ENCODE measurements around the gene PATE2. TPM values are rescaled to one million over a fixed set of nuclear protein-coding genes. Genes with fewer than 3 reads are reported as not detected.

The PATE2 gene
- total RNA-seq, 1 donor from 2014 or later = not detected

DNA sequence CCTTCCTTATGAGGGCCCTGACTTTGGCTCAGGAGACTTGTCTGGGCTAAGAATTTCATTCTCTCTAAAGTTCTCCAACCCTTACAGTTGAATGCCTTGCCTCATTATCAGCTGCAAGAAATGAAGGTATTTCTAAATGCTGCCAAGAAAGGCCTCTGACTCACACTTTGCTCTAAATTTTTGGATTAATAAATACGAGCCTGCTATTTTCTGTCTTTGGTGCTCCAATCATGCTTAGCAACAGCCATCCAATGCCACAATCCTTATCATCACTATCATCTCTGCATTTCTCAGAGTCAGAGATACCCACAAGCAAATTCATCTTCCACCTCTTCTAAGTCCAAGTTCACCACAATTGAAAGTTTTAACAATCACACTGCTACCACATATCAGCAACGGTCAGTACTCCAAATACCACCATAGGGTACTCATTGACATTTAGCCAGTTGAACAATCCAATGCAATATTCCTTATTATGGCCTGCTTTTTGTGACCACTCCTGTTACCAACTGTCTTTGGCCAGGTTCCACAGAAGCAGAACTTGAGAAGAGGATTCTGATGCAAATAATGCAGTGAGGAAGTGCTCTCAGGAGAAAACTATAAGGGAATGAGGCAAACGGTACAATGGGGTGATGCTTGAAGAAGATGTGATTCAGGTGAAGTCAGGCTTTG, 5.7 kb downstream of the PATE2 start:
- no peak overlapping the region for H3K9ac ChIP-seq (ENCODE audit: low read depth in 1 of 3, low read length in 3 of 3)
- H3K27ac ChIP-seq (ENCODE audit: low read depth, low read length) = no peak overlapping the region
- H3K4me1 ChIP-seq (ENCODE audit: control insufficient read depth in 3 of 3, insufficient read depth in 3 of 3, low read length in 3 of 3) = no peaks in the 10 kb centered on the region
- no peaks in the 10 kb centered on the region for H3K36me3 ChIP-seq (ENCODE audit: control insufficient read depth in 3 of 3, insufficient read depth in 3 of 3, low read length in 3 of 3)
- peaks cover 0 to 3% (median 0%) of the 10 kb centered on the region in 3 donors for H3K27me3 ChIP-seq (ENCODE audit: control insufficient read depth in 3 of 3, insufficient read depth in 3 of 3, low read length in 3 of 3)
- H3K9me3 ChIP-seq (ENCODE audit: control insufficient read depth in 3 of 3, low read length in 3 of 3) = no peaks in the 10 kb centered on the region
- no peak overlapping the region for H3K4me3 ChIP-seq (ENCODE audit: low read length in 3 of 3)

DNA sequence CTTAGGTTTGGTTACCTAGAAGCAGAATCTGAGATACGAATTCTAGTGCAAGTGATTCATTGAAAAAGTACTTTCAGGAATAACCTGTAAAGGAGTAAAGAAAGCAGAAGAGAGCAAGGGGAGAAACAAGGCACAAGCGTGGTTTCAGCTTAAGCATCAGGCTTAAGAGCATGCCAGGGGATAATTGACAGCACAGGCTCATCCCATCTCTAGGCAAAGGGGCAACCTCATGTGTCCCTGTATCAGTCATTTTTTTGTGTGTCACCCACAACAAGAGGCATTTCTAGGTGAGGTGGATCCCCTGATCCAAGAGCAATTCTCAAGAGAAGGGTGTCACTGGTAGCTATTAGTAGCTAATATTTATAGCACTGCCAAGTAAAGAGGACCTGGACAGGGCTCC, 8.0 kb downstream of the PATE2 start:
- Histone ChIP-seq H3K27me3 (ENCODE audit: control insufficient read depth in 3 of 3, insufficient read depth in 3 of 3, low read length in 3 of 3) (peaks cover 0 to 3% (median 0%) of the 10 kb centered on the region in 3 donors), H3K36me3 (ENCODE audit: control insufficient read depth in 3 of 3, insufficient read depth in 3 of 3, low read length in 3 of 3) (no peaks in the 10 kb centered on the region), H3K9me3 (ENCODE audit: control insufficient read depth in 3 of 3, low read length in 3 of 3) (no peaks in the 10 kb centered on the region), H3K27ac (ENCODE audit: low read depth, low read length) (no peak overlapping the region), H3K9ac (ENCODE audit: low read depth in 1 of 3, low read length in 3 of 3) (no peak overlapping the region), H3K4me3 (ENCODE audit: low read length in 3 of 3) (no peak overlapping the region), H3K4me1 (ENCODE audit: control insufficient read depth in 3 of 3, insufficient read depth in 3 of 3, low read length in 3 of 3) (no peaks in the 10 kb centered on the region)

DNA sequence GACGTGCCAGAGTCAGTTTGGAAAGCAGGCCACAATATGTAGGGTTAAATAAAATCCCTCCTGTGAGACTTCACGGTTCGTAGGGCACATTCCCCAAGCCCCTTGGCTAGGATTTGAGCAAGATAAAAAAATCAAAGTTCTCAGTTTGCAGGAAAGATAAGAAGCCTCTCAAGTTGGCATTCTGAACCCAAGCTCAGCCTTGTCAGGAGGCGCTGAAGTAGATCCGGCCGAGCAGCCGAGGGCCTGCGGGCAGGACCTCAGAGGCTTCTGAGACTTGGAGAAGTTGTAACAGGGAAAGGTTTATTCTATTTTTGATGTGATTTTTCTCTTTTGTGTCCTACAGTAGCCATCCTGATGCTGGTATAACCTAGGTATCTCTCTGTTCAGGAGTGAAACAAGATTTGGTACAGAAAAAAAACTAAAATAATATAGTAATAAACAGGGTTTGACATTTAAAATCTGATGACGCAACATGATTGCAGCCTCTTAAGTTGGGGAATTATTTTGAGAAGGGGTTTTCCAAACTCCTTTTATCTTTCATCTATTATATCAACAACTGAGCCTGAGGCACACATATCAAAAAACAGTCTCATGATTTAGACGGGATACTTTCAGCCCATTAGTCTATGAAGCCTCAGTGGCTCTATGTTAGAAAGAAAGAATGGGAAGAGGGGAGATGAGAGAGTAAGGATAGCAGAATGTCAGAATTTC, 10.1 kb downstream of the PATE2 start:
- H3K27me3 ChIP-seq (ENCODE audit: control insufficient read depth in 3 of 3, insufficient read depth in 3 of 3, low read length in 3 of 3) = peaks cover 0 to 3% (median 0%) of the 10 kb centered on the region in 3 donors
- H3K9me3 ChIP-seq (ENCODE audit: control insufficient read depth in 3 of 3, low read length in 3 of 3) = no peaks in the 10 kb centered on the region
- H3K4me1 ChIP-seq (ENCODE audit: control insufficient read depth in 3 of 3, insufficient read depth in 3 of 3, low read length in 3 of 3) = no peaks in the 10 kb centered on the region
- H3K27ac ChIP-seq (ENCODE audit: low read depth, low read length) = no peak overlapping the region
- no peaks in the 10 kb centered on the region for H3K36me3 ChIP-seq (ENCODE audit: control insufficient read depth in 3 of 3, insufficient read depth in 3 of 3, low read length in 3 of 3)
- H3K9ac ChIP-seq (ENCODE audit: low read depth in 1 of 3, low read length in 3 of 3) = no peak overlapping the region
- H3K4me3 ChIP-seq (ENCODE audit: low read length in 3 of 3) = no peak overlapping the region

DNA sequence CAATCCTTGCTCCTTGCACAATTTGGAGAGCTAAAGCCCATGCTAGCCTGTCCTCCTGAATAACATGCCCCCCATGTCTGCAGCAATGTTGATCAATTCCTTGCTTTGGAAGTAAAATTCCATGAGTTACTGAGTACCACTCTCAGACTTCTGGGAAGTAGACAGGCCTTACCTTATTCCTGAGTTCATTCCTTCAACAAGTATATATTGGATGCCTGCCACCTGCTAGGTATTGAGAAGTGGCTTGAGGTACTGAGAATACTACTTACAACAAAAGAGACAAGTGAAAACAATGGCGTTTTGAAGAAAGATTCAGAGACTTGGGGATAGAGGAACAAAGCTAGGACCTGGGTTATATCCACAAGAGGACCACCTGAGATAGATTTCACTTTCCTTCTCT, 12.4 kb downstream of the PATE2 start:
- Histone ChIP-seq H3K4me3 (ENCODE audit: low read length in 3 of 3) (no peak overlapping the region), H3K4me1 (ENCODE audit: control insufficient read depth in 3 of 3, insufficient read depth in 3 of 3, low read length in 3 of 3) (no peaks in the 10 kb centered on the region), H3K27ac (ENCODE audit: low read depth, low read length) (no peak overlapping the region), H3K9me3 (ENCODE audit: control insufficient read depth in 3 of 3, low read length in 3 of 3) (peaks cover 0 to 2% (median 0%) of the 10 kb centered on the region in 3 donors), H3K27me3 (ENCODE audit: control insufficient read depth in 3 of 3, insufficient read depth in 3 of 3, low read length in 3 of 3) (peaks cover 0 to 3% (median 0%) of the 10 kb centered on the region in 3 donors), H3K9ac (ENCODE audit: low read depth in 1 of 3, low read length in 3 of 3) (no peak overlapping the region), H3K36me3 (ENCODE audit: control insufficient read depth in 3 of 3, insufficient read depth in 3 of 3, low read length in 3 of 3) (no peaks in the 10 kb centered on the region)

DNA sequence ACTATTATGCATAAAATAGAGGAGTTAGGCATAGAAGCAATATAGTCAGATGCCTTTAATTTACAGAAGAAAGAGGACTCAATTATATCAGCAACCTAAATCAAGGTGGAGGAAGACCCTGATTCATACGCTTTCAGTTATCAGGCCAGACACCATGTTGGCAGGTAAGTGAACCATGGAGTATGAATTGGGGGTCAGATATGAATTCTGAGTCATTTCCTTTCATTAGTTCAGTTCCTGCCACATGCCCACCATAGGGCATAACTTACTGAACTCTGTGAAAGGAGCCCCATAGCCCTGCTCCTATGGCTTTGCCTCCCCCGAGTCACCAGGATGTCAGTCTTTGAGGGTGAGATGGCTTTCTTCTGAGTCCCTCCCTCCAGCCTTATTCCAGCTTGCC, 15.1 kb downstream of the PATE2 start:
- no peak overlapping the region for H3K4me3 ChIP-seq (ENCODE audit: low read length in 3 of 3)
- H3K4me1 ChIP-seq (ENCODE audit: control insufficient read depth in 3 of 3, insufficient read depth in 3 of 3, low read length in 3 of 3) = no peaks in the 10 kb centered on the region

DNA sequence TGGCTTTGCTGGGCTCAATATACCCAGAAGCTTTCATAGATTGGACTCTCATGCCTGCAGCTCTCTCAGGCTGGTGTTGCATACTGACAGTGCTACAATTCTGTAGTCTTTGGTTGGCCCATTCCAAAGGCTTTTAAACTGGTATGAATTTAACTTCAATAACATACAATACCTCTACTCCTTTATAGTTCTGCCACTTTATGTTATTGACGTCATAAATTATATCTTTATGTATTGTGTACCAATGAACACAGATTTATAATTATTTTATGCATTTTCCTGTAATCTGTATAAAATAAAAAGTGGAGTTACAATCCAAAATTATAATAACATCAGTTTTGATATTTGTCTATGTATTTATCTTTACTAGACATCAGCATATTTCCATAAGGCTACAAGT, 16.2 kb downstream of the PATE2 start:
- H3K4me1 ChIP-seq (ENCODE audit: control insufficient read depth in 3 of 3, insufficient read depth in 3 of 3, low read length in 3 of 3) = no peaks in the 10 kb centered on the region
- peaks cover 0 to 2% (median 0%) of the 10 kb centered on the region in 3 donors for H3K9me3 ChIP-seq (ENCODE audit: control insufficient read depth in 3 of 3, low read length in 3 of 3)
- H3K4me3 ChIP-seq (ENCODE audit: low read length in 3 of 3) = no peak overlapping the region
- H3K27me3 ChIP-seq (ENCODE audit: control insufficient read depth in 3 of 3, insufficient read depth in 3 of 3, low read length in 3 of 3) = no peaks in the 10 kb centered on the region
- H3K9ac ChIP-seq (ENCODE audit: low read depth in 1 of 3, low read length in 3 of 3) = no peak overlapping the region
- no peaks in the 10 kb centered on the region for H3K36me3 ChIP-seq (ENCODE audit: control insufficient read depth in 3 of 3, insufficient read depth in 3 of 3, low read length in 3 of 3)
- H3K27ac ChIP-seq (ENCODE audit: low read depth, low read length) = no peak overlapping the region

More for the DNA sequence above, 15.1 kb downstream of the PATE2 start:
- Histone ChIP-seq H3K27me3 (ENCODE audit: control insufficient read depth in 3 of 3, insufficient read depth in 3 of 3, low read length in 3 of 3) (no peaks in the 10 kb centered on the region), H3K27ac (ENCODE audit: low read depth, low read length) (no peak overlapping the region), H3K36me3 (ENCODE audit: control insufficient read depth in 3 of 3, insufficient read depth in 3 of 3, low read length in 3 of 3) (no peaks in the 10 kb centered on the region), H3K9ac (ENCODE audit: low read depth in 1 of 3, low read length in 3 of 3) (no peak overlapping the region), H3K9me3 (ENCODE audit: control insufficient read depth in 3 of 3, low read length in 3 of 3) (peaks cover 0 to 2% (median 0%) of the 10 kb centered on the region in 3 donors)

DNA sequence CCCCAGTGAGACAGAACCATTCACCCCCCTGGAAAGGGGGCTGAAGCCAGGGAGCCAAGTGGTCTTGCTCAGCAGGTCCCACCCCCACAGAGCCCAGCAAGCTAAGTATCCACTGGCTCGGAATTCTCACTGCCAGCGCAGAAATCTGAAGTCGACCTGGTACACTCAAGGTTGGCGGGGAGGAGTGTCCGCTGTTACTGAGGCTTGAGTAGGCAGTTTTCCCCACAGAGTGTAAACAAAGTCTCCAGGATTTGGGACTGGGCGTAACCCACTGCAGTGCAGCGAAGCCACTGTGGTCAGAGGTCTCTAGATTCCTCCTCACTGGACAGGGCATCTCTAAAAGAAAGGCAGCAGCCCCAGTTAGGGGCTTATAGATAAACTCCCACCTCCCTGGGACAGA, 22.6 kb downstream of the PATE2 start:
- H3K4me1 ChIP-seq (ENCODE audit: control insufficient read depth in 3 of 3, insufficient read depth in 3 of 3, low read length in 3 of 3) = no peaks in the 10 kb centered on the region
- no peak overlapping the region for H3K4me3 ChIP-seq (ENCODE audit: low read length in 3 of 3)
- H3K9ac ChIP-seq (ENCODE audit: low read depth in 1 of 3, low read length in 3 of 3) = no peak overlapping the region
- no peaks in the 10 kb centered on the region for H3K36me3 ChIP-seq (ENCODE audit: control insufficient read depth in 3 of 3, insufficient read depth in 3 of 3, low read length in 3 of 3)
- H3K27ac ChIP-seq (ENCODE audit: low read depth, low read length) = no peak overlapping the region
- H3K27me3 ChIP-seq (ENCODE audit: control insufficient read depth in 3 of 3, insufficient read depth in 3 of 3, low read length in 3 of 3) = no peaks in the 10 kb centered on the region
- no peaks in the 10 kb centered on the region for H3K9me3 ChIP-seq (ENCODE audit: control insufficient read depth in 3 of 3, low read length in 3 of 3)

DNA sequence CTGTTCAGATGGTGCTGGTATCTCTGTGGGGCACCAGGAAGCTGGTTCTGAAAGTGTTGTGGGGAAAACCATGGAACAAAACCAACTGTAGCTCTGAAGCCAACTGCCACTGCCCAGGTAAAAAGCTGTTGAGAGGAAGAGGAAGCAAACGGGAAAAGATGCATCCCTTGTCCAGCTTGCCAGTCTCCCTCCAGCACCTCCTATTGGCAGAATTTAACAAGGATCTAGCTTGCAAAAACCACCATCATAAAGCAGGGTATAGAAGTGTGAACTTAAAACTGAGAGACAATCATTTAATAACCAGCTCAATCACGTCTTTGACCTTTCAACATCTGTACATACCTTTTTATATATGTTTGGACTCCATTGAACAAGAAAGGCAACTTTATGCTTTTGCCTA, 28.0 kb downstream of the PATE2 start:
- H3K27ac ChIP-seq (ENCODE audit: low read depth, low read length) = no peak overlapping the region
- peaks cover 0 to 3% (median 0%) of the 10 kb centered on the region in 3 donors for H3K27me3 ChIP-seq (ENCODE audit: control insufficient read depth in 3 of 3, insufficient read depth in 3 of 3, low read length in 3 of 3)
- H3K9me3 ChIP-seq (ENCODE audit: control insufficient read depth in 3 of 3, low read length in 3 of 3) = no peaks in the 10 kb centered on the region
- H3K9ac ChIP-seq (ENCODE audit: low read depth in 1 of 3, low read length in 3 of 3) = no peak overlapping the region
- H3K4me1 ChIP-seq (ENCODE audit: control insufficient read depth in 3 of 3, insufficient read depth in 3 of 3, low read length in 3 of 3) = no peaks in the 10 kb centered on the region
- no peak overlapping the region for H3K4me3 ChIP-seq (ENCODE audit: low read length in 3 of 3)
- no peaks in the 10 kb centered on the region for H3K36me3 ChIP-seq (ENCODE audit: control insufficient read depth in 3 of 3, insufficient read depth in 3 of 3, low read length in 3 of 3)

DNA sequence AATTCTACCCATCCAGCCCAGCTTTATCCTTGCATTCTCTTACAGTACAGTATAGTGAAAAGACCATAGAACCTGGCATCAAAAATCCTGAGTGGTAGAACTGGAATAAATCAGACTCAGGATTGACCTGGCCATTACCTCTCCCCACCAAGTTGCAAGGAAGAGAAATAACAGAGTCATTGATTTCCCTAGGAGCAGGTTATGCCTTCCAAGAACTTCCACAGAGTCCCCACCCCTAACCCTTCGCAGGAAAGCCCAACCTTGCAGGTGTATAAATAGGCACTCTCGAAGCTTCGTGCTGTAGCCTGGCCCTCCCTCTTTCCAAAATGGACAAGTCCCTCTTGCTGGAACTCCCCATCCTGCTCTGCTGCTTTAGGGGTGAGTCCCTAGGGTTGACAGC, 32.6 kb downstream of the PATE2 start, which contains the start of gene PATE1:
TSS of gene PATE1 (plus strand) at position 301 of the 400 bp plus-strand sequence. CDS start at position 327, 26 bp downstream.
- no peaks in the 10 kb centered on the region for H3K36me3 ChIP-seq (ENCODE audit: control insufficient read depth in 3 of 3, insufficient read depth in 3 of 3, low read length in 3 of 3)
- no peak within 1 kb of the TSS for H3K27ac ChIP-seq (ENCODE audit: low read depth, low read length)

DNA sequence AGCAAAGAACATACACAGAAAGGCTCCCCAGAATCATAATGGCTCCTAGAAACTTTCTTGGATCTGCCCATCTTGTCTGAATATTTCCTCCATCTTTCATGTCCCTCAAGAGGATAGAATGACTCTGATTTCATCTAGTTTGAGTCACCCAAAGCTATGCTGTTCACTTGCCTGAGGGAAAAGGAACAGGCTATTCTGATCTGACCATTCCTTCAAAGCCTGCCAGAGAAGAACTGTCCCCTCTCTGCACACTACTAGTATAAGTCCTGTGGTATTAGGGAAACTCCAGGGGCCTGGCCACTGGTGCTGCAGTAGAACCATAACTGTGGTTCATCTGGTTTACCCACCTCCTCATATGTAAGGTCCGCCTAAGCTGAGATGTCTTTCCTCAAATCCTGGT, 34.9 kb downstream of the PATE2 start:
- no peak overlapping the region for H3K9ac ChIP-seq (ENCODE audit: low read depth in 1 of 3, low read length in 3 of 3)
- no peaks in the 10 kb centered on the region for H3K9me3 ChIP-seq (ENCODE audit: control insufficient read depth in 3 of 3, low read length in 3 of 3)
- peaks cover 0 to 3% (median 0%) of the 10 kb centered on the region in 3 donors for H3K27me3 ChIP-seq (ENCODE audit: control insufficient read depth in 3 of 3, insufficient read depth in 3 of 3, low read length in 3 of 3)
- no peak overlapping the region for H3K4me3 ChIP-seq (ENCODE audit: low read length in 3 of 3)
- H3K4me1 ChIP-seq (ENCODE audit: control insufficient read depth in 3 of 3, insufficient read depth in 3 of 3, low read length in 3 of 3) = no peaks in the 10 kb centered on the region
- H3K36me3 ChIP-seq (ENCODE audit: control insufficient read depth in 3 of 3, insufficient read depth in 3 of 3, low read length in 3 of 3) = no peaks in the 10 kb centered on the region
- H3K27ac ChIP-seq (ENCODE audit: low read depth, low read length) = no peak overlapping the region

More for the DNA sequence above, 32.6 kb downstream of the PATE2 start, which contains the start of gene PATE1:
- Histone ChIP-seq H3K4me3 (ENCODE audit: low read length in 3 of 3) (no peak within 1 kb of the TSS), H3K9me3 (ENCODE audit: control insufficient read depth in 3 of 3, low read length in 3 of 3) (no peaks in the 10 kb centered on the region), H3K4me1 (ENCODE audit: control insufficient read depth in 3 of 3, insufficient read depth in 3 of 3, low read length in 3 of 3) (no peaks in the 10 kb centered on the region), H3K27me3 (ENCODE audit: control insufficient read depth in 3 of 3, insufficient read depth in 3 of 3, low read length in 3 of 3) (peaks cover 0 to 3% (median 0%) of the 10 kb centered on the region in 3 donors), H3K9ac (ENCODE audit: low read depth in 1 of 3, low read length in 3 of 3) (no peak within 1 kb of the TSS)
